ENCODE measurements around the gene ADIPOR1. TPM values are rescaled to one million over a fixed set of nuclear protein-coding genes. Genes with fewer than 3 reads are reported as not detected.

ADIPOR1 gene
- total RNA-seq, 1 donor from 2014 or later, result 54.6 TPM

DNA sequence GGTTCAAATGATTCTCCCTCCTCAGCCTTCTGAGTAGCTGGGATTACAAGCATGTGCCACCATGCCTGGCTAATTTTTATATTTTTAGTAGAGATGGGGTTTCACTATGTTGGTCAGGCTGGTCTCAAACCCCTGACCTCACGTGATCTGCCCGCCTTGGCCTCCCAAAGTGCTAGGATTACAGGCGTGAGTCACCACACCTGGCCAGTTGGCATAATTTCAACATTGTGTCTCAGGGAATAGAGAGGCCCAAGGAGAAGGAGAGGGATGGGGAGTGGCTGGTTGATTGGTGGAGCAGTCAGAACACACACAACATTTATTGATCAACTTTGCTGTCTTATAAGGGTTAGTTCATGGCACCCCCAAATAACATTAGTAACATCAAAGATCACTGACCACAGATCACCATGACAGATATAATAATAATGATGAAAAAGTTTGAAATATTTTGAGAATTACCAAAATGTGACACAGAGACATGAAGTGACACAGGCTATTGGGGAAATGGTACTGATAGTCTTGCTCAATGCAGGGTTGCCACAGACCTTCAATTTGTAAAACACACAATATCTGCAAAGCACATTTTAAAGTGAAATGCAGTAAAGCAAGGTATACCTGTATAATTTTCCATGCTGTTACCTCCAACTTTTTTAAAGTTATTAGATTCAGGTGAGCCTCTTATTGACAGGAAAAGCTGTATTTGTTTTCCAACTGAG is 24.8 kb upstream of the ADIPOR1 start:
- Mint-ChIP-seq H3K4me3 (no peak overlapping the region), H3K9me3 (no peaks in the 10 kb centered on the region), H3K27ac (no peak overlapping the region), H3K36me3 (no peaks in the 10 kb centered on the region), H3K27me3 (ENCODE audit: insufficient read depth, low read depth) (peaks cover 6% of the 10 kb centered on the region), H3K4me1 (no peaks in the 10 kb centered on the region)
- Histone ChIP-seq H3K9ac (no peak overlapping the region), H3K9me3 (ENCODE audit: low read depth) (no peaks in the 10 kb centered on the region), H3K27ac (no peak overlapping the region), H3K36me3 (no peaks in the 10 kb centered on the region), H3F3A (ENCODE audit: low read depth) (no peaks in the 10 kb centered on the region), H3K4me1 (no peaks in the 10 kb centered on the region), H3K79me2 (ENCODE audit: low read depth) (no peaks in the 10 kb centered on the region), H3K27me3 (no peaks in the 10 kb centered on the region), H3K4me3 (no peak overlapping the region), H4K20me1 (ENCODE audit: low read depth) (no peaks in the 10 kb centered on the region), H2AFZ (replicated peaks) (no peak overlapping the region), H3K4me2 (no peak overlapping the region)
- no peak for DNase-seq (ENCODE audit: low spot score)
- no peak for TF ChIP-seq EZH2 (IDR thresholded peaks at IDR 0.05)
- no peak for TF ChIP-seq EZH2phosphoT487 (IDR thresholded peaks at IDR 0.05)
- TF ChIP-seq, protein P1, sequence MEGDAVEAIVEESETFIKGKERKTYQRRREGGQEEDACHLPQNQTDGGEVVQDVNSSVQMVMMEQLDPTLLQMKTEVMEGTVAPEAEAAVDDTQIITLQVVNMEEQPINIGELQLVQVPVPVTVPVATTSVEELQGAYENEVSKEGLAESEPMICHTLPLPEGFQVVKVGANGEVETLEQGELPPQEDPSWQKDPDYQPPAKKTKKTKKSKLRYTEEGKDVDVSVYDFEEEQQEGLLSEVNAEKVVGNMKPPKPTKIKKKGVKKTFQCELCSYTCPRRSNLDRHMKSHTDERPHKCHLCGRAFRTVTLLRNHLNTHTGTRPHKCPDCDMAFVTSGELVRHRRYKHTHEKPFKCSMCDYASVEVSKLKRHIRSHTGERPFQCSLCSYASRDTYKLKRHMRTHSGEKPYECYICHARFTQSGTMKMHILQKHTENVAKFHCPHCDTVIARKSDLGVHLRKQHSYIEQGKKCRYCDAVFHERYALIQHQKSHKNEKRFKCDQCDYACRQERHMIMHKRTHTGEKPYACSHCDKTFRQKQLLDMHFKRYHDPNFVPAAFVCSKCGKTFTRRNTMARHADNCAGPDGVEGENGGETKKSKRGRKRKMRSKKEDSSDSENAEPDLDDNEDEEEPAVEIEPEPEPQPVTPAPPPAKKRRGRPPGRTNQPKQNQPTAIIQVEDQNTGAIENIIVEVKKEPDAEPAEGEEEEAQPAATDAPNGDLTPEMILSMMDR (IDR thresholded peaks at IDR 0.05), result no peak

DNA sequence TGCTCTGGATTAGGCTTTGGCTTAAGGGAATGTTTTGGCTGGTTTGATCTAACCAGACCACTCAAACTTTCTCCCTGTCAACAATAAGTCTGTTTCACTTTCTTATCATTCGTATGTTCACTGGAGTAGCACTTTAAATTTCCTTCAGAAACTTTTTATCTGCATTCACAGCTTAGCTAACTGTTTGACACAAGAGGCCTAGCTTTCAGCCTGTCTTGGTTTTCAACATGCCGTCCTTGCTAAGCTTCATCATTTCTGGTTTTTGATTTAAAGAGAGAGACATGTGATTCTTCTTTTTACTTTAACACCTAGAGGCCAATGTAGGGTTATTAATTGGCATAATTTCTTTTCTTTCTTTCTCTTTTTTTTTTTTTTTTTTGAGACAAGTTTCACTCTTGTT is 23.8 kb upstream of the ADIPOR1 start:
- H2AFZ ChIP-seq (replicated peaks), result no peak overlapping the region
- H3K27me3 ChIP-seq, result no peaks in the 10 kb centered on the region
- TF ChIP-seq, protein P1 (IDR thresholded peaks at IDR 0.05), result no peak
- no peak for TF ChIP-seq EZH2phosphoT487 (IDR thresholded peaks at IDR 0.05)
- TF ChIP-seq EZH2 (IDR thresholded peaks at IDR 0.05), result no peak
- Mint-ChIP-seq H3K36me3 (no peaks in the 10 kb centered on the region), H3K27ac (no peak overlapping the region), H3K27me3 (ENCODE audit: insufficient read depth, low read depth) (peaks cover 6% of the 10 kb centered on the region), H3K9me3 (no peaks in the 10 kb centered on the region), H3K4me1 (no peaks in the 10 kb centered on the region), H3K4me3 (no peak overlapping the region)
- no peak overlapping the region for H3K9ac ChIP-seq
- H3F3A ChIP-seq (ENCODE audit: low read depth), result no peaks in the 10 kb centered on the region
- DNase-seq (ENCODE audit: low spot score), result no peak
- no peaks in the 10 kb centered on the region for H4K20me1 ChIP-seq (ENCODE audit: low read depth)
- no peaks in the 10 kb centered on the region for H3K4me1 ChIP-seq
- H3K9me3 ChIP-seq (ENCODE audit: low read depth), result no peaks in the 10 kb centered on the region
- H3K4me3 ChIP-seq, result no peak overlapping the region
- H3K79me2 ChIP-seq (ENCODE audit: low read depth), result no peaks in the 10 kb centered on the region
- no peak overlapping the region for H3K4me2 ChIP-seq
- H3K27ac ChIP-seq, result no peak overlapping the region
- no peaks in the 10 kb centered on the region for H3K36me3 ChIP-seq

DNA sequence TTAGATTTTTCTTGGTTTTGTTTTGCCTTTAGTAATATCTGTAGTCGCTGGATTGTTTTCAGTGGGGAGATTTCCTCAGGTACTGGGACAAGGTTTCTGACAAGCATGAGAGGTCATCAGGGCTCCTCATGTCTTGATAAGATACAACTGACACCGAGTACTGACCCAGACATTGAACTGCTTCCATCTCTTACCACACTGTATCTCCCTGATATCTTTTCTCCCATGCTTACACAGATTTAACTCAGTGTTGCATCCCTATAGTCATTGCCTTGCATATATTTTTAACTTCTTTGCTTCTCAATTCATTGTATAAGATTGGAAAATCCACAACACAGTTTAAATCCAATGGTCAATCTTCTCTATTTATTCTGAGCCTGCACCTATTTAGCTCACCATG is 21.3 kb upstream of the ADIPOR1 start:
- H3K4me3 Mint-ChIP-seq, result no peak overlapping the region
- no peaks in the 10 kb centered on the region for H3K9me3 ChIP-seq (ENCODE audit: low read depth)
- H3F3A ChIP-seq (ENCODE audit: low read depth), result no peaks in the 10 kb centered on the region
- H3K27ac Mint-ChIP-seq, result no peak overlapping the region
- peaks cover 10% of the 10 kb centered on the region for H3K27me3 Mint-ChIP-seq (ENCODE audit: insufficient read depth, low read depth)
- H3K36me3 ChIP-seq, result no peaks in the 10 kb centered on the region
- H3K4me2 ChIP-seq, result no peak overlapping the region
- H3K27ac ChIP-seq, result no peak overlapping the region
- peaks cover 3% of the 10 kb centered on the region for H3K27me3 ChIP-seq
- H3K9me3 Mint-ChIP-seq, result no peaks in the 10 kb centered on the region
- no peak for DNase-seq (ENCODE audit: low spot score)
- no peak overlapping the region for H2AFZ ChIP-seq (replicated peaks)
- TF ChIP-seq, protein P1 (IDR thresholded peaks at IDR 0.05), result no peak
- no peak for TF ChIP-seq EZH2 (IDR thresholded peaks at IDR 0.05)
- TF ChIP-seq EZH2phosphoT487 (IDR thresholded peaks at IDR 0.05), result no peak
- H3K4me1 ChIP-seq, result no peaks in the 10 kb centered on the region
- no peak overlapping the region for H3K4me3 ChIP-seq
- no peak overlapping the region for H3K9ac ChIP-seq
- H3K4me1 Mint-ChIP-seq, result peaks cover 3% of the 10 kb centered on the region
- H3K36me3 Mint-ChIP-seq, result no peaks in the 10 kb centered on the region
- no peaks in the 10 kb centered on the region for H4K20me1 ChIP-seq (ENCODE audit: low read depth)
- H3K79me2 ChIP-seq (ENCODE audit: low read depth), result no peaks in the 10 kb centered on the region
